IMR-90 (cell line): Measurements from ENCODE around the gene IFT74. TPM values are rescaled to one million over a fixed set of nuclear protein-coding genes. Genes with fewer than 3 reads are reported as not detected.

Experiments
- ATAC-seq: fragments of 200-7000 bp; cut with Tn5 transposase; 2 replicates; pipeline ENCODE4 v1.9.1; 2020; ENCODE audit warnings: low read depth, mild to moderate bottlenecking, moderate library complexity
- BruUV-seq: library from RNA; stranded (reverse); fragments of 400-500 nt; replicated peaks from 2 replicates; lab custom pipeline; 2021; lab: Mats Ljungman, UMichigan
- CTCF ChIA-PET: fragments of 300-600 bp; formaldehyde crosslinking; extraction: SDS; loops from one replicate; lab custom pipeline; 2021; ENCODE audit warnings: antibody characterized with exemption; lab: Yijun Ruan, JAX
- POLR2A ChIA-PET: fragments of 300-600 bp; sonication (Branson Sonifier 250); formaldehyde crosslinking; loops from one replicate; lab custom pipeline; 2022; ENCODE audit warnings: antibody characterized with exemption; ENCODE audit not compliant: unreplicated experiment; lab: Charles Lee
- DNase-seq: peaks from one replicate; pipeline ENCODE4 v3.0.0; 2013
- H2AFZ ChIP-seq: replicated peaks from 2 replicates; pipeline ENCODE3; 2013; ENCODE audit warnings: low read length, mild to moderate bottlenecking; ENCODE audit not compliant: poor library complexity
- H2AK5ac ChIP-seq: 2 replicates; pipeline ENCODE4 v1.6.1; 2013; ENCODE audit warnings: low read depth, low read length, inconsistent platforms
- H2AK9ac ChIP-seq: replicated peaks from 2 replicates; pipeline ENCODE3; 2013; ENCODE audit warnings: mild to moderate bottlenecking, low read depth, low read length, moderate library complexity; ENCODE audit not compliant: poor library complexity
- H2BK120ac ChIP-seq: 2 replicates; pipeline ENCODE4 v1.6.1; 2013; ENCODE audit warnings: low read depth, low read length, inconsistent platforms
- H2BK15ac ChIP-seq: 3 replicates; pipeline ENCODE4 v1.6.1; 2013; ENCODE audit warnings: low read depth, low read length, inconsistent platforms
- H2BK20ac ChIP-seq: 2 replicates; pipeline ENCODE4 v1.6.1; 2013; ENCODE audit warnings: low read depth, mild to moderate bottlenecking, inconsistent platforms, low read length, moderate library complexity
- H2BK5ac ChIP-seq: 2 replicates; pipeline ENCODE4 v1.6.1; 2013; ENCODE audit warnings: mild to moderate bottlenecking, low read depth, low read length, inconsistent platforms; ENCODE audit not compliant: poor library complexity, severe bottlenecking
- H3K14ac ChIP-seq: replicated peaks from 2 replicates; pipeline ENCODE4 v1.6.1; 2013; ENCODE audit warnings: low read depth, low read length, inconsistent platforms
- H3K18ac ChIP-seq: 2 replicates; pipeline ENCODE4 v1.6.1; 2013; ENCODE audit warnings: low read depth, low read length, control low read depth
- H3K23ac ChIP-seq: 2 replicates; pipeline ENCODE4 v1.6.1; 2013; ENCODE audit warnings: low read depth, low read length, inconsistent platforms
- H3K27ac ChIP-seq: 2 replicates; pipeline ENCODE4 v1.5.1; 2013; ENCODE audit warnings: mild to moderate bottlenecking, control low read depth, low read length; ENCODE audit not compliant: insufficient read depth
- H3K27me3 ChIP-seq: 2 replicates; pipeline ENCODE4 v1.6.1; 2013; ENCODE audit warnings: low read length; ENCODE audit not compliant: control insufficient read depth, insufficient read depth
- H3K36me3 ChIP-seq: 2 replicates; pipeline ENCODE4 v1.6.1; 2013; ENCODE audit warnings: low read length, mixed read lengths; ENCODE audit not compliant: control insufficient read depth, insufficient read depth
- H3K4ac ChIP-seq: 2 replicates; pipeline ENCODE4 v1.6.1; 2013; ENCODE audit warnings: low read depth, low read length, inconsistent platforms
- H3K4me1 ChIP-seq: 2 replicates; pipeline ENCODE4 v1.6.1; 2013; ENCODE audit warnings: low read length, mixed read lengths; ENCODE audit not compliant: control insufficient read depth, insufficient read depth
- H3K4me2 ChIP-seq: 2 replicates; pipeline ENCODE4 v1.6.1; 2013; ENCODE audit warnings: low read depth, mild to moderate bottlenecking, control low read depth, low read length, moderate library complexity
- H3K4me3 ChIP-seq: 2 replicates; pipeline ENCODE4 v1.5.1; 2013; ENCODE audit warnings: low read depth, mild to moderate bottlenecking, control low read depth, low read length, moderate library complexity; ENCODE audit not compliant: insufficient read depth
- H3K56ac ChIP-seq: 2 replicates; pipeline ENCODE4 v1.6.1; 2013; ENCODE audit warnings: low read length, inconsistent platforms; ENCODE audit not compliant: insufficient read depth; ENCODE audit errors: extremely low read depth
- H3K79me1 ChIP-seq, 2 experiments: 2 replicates each; pipeline ENCODE4 v1.6.1; 2013; ENCODE audit warnings: low read length in 2 of 2, inconsistent platforms in 1 of 2, low read depth in 1 of 2
- H3K9ac ChIP-seq: 2 replicates; pipeline ENCODE4 v1.6.1; 2013; ENCODE audit warnings: low read depth, low read length, control low read depth
- H3K9me1 ChIP-seq: 2 replicates; pipeline ENCODE4 v1.6.1; 2013; ENCODE audit warnings: low read length, inconsistent platforms; ENCODE audit not compliant: insufficient read depth
- H3K9me3 ChIP-seq: 2 replicates; pipeline ENCODE4 v1.6.1; 2013; ENCODE audit warnings: low read length; ENCODE audit not compliant: control insufficient read depth, insufficient read depth
- H4K20me1 ChIP-seq: 2 replicates; pipeline ENCODE4 v1.6.1; 2013; ENCODE audit warnings: low read length, inconsistent platforms; ENCODE audit not compliant: insufficient read depth
- H4K5ac ChIP-seq: 2 replicates; pipeline ENCODE4 v1.6.1; 2013; ENCODE audit warnings: mild to moderate bottlenecking, low read depth, low read length, control low read depth
- H4K8ac ChIP-seq, 2 experiments: 2 replicates each; pipeline ENCODE4 v1.6.1; 2013; ENCODE audit warnings: low read depth in 2 of 2, low read length in 2 of 2, control low read depth in 1 of 2, inconsistent platforms in 1 of 2
- H4K91ac ChIP-seq: 2 replicates; pipeline ENCODE4 v1.6.1; 2013; ENCODE audit warnings: low read depth, low read length, inconsistent platforms; ENCODE audit not compliant: insufficient read depth
- CEBPB ChIP-seq: IDR thresholded peaks from 2 replicates; pipeline ENCODE4 v1.6.1; 2012; ENCODE audit warnings: low read depth, low read length, improper control_type of control experiment
- CTCF ChIP-seq: conservative IDR thresholded peaks from 2 replicates; pipeline ENCODE4 v1.5.1; 2012; ENCODE audit warnings: mild to moderate bottlenecking, low read depth, low read length, improper control_type of control experiment
- ELK1 ChIP-seq: fragments of 150-350 bp; IDR thresholded peaks from 2 replicates; pipeline ENCODE4 v1.6.1; 2016; ENCODE audit warnings: low read depth, mild to moderate bottlenecking, low read length, moderate library complexity, borderline replicate concordance
- MXI1 ChIP-seq: IDR thresholded peaks from 2 replicates; pipeline ENCODE4 v1.6.1; 2012; ENCODE audit warnings: low read depth, mild to moderate bottlenecking, low read length, moderate library complexity, borderline replicate concordance
- NFE2L2 ChIP-seq: fragments of 150-350 bp; IDR thresholded peaks from 2 replicates; pipeline ENCODE4 v1.6.1; 2016; ENCODE audit warnings: low read depth, mild to moderate bottlenecking, low read length
- POLR2A ChIP-seq: IDR thresholded peaks from 2 replicates; pipeline ENCODE4 v1.6.1; 2012; ENCODE audit warnings: mild to moderate bottlenecking, low read depth, low read length
- RAD21 ChIP-seq: IDR thresholded peaks from 2 replicates; pipeline ENCODE4 v1.6.1; 2012; ENCODE audit warnings: low read length, improper control_type of control experiment
- SMC3 ChIP-seq: fragments of 150-350 bp; IDR thresholded peaks from 2 replicates; pipeline ENCODE4 v1.6.1; 2016; ENCODE audit warnings: low read depth, mild to moderate bottlenecking, antibody characterized with exemption, low read length, moderate library complexity
- USF2 ChIP-seq: fragments of 150-350 bp; IDR thresholded peaks from 2 replicates; pipeline ENCODE4 v1.6.1; 2017; ENCODE audit warnings: mild to moderate bottlenecking, antibody characterized with exemption, low read length, low read depth
- WGBS, 2 experiments: methylation state at CpG; one replicate each; pipeline versions ENCODE4 v1.1.5 to v1.1.7; 2013; ENCODE audit warnings: missing lambda C conversion rate in 2 of 2; ENCODE audit not compliant: insufficient read length in 1 of 2; ENCODE audit errors: extremely low coverage in 2 of 2; 5-methylcytosine and 5-hydroxymethylcytosine counted together
- dilution Hi-C: fragments of 300-500 bp; cut with HindIII; formaldehyde crosslinking; loops from one replicate; pipeline ENCODE4 v1.14.3; 2018; ENCODE audit warnings: low sequenced_read_pairs; ENCODE audit not compliant: unreplicated experiment
- in situ Hi-C: fragments of 300-500 bp; cut with MboI; formaldehyde crosslinking; loops from 3 replicates; pipeline ENCODE4 v1.14.3; 2019; ENCODE audit warnings: low sequenced_read_pairs, inconsistent platforms, mixed read lengths
- intact Hi-C: fragments of 100-400 bp; cut with micrococcal nuclease; formaldehyde crosslinking; loops from 2 replicates; pipeline ENCODE4 v1.10.0; 2022
- polyA plus RNA-seq, 3 experiments: library from polyadenylated mRNA; depleted of rRNA; stranded (reverse); fragments of >200 nt; gene quantifications; 2 replicates each; pipeline ENCODE4 v1.2.3, GENCODE V29; 2012; ENCODE audit warnings: low replicate concordance in 1 of 3
- total RNA-seq: library from RNA; depleted of rRNA; stranded (reverse); fragments of >200 nt; gene quantifications from 2 replicates; pipeline ENCODE4 v1.2.3, GENCODE V29; 2012

Gene IFT74
- total and polyA plus RNA-seq, 2 of the 4 experiments (the other 2 are of a cell fraction), result 4.6 to 12.2 TPM

- no TSS peak for BruUV-seq
- no peak overlapping the region for H2BK15ac ChIP-seq
- H3K4me3 ChIP-seq, result no peak overlapping the region
- 33% methylated on average over 1 of the region's 6 CpGs; no CpG with 5 or more reads in 1 of the 2 experiments for WGBS, 2 experiments
- 0 out of 4 replicates have a peak overlapping the region, but pooled peaks of 1 of the 2 experiments have one; percentile 14 for H4K8ac ChIP-seq
- H3K14ac ChIP-seq, result no peak overlapping the region
- no peak overlapping the region for H4K5ac ChIP-seq
- H3K79me1 ChIP-seq, result peaks cover 0 to 11% of the 10 kb centered on the region in 2 experiments; a peak in 3 of 4 replicates
- H4K20me1 ChIP-seq, result no peaks in the 10 kb centered on the region; the same call in 1 of the 2 replicates
- in situ Hi-C loops, result no loop called here
- peaks cover 2% of the 10 kb centered on the region; the same call in 1 of the 2 replicates for H3K4me1 ChIP-seq
- peak; percentile 24 for DNase-seq
- H3K18ac ChIP-seq, result no peak overlapping the region
- H3K9me3 ChIP-seq, result no peaks in the 10 kb centered on the region
- no peak overlapping the region for H3K4me2 ChIP-seq
- intact Hi-C loops, result loop anchor here (10.0 kb wide), 3 partner anchors 135 to 235 kb away; no protein-coding TSS in a partner anchor
- ATAC-seq, result no peak
- ChIA-PET POLR2A (no interaction called here), CTCF (no interaction called here)
- H2AK5ac ChIP-seq, result no peak overlapping the region
- no peaks in the 10 kb centered on the region for H3K9me1 ChIP-seq
- H2AK9ac ChIP-seq, result no peak overlapping the region
- H3K23ac ChIP-seq, result no peak overlapping the region
- TF ChIP-seq MXI1, result no peak
- no peak for TF ChIP-seq CTCF
- no peak for TF ChIP-seq CEBPB
- TF ChIP-seq ELK1, result no peak
- TF ChIP-seq USF2, result no peak
- TF ChIP-seq NFE2L2, result no peak
- no peak for TF ChIP-seq POLR2A
- no peak for TF ChIP-seq RAD21
- TF ChIP-seq SMC3, result no peak
- H3K27ac ChIP-seq, result no peak overlapping the region
- no peak overlapping the region for H2AFZ ChIP-seq
- no peaks in the 10 kb centered on the region for H3K27me3 ChIP-seq
- H3K36me3 ChIP-seq, result no peaks in the 10 kb centered on the region
- dilution Hi-C loops, result no loop called here
- no peak overlapping the region for H3K56ac ChIP-seq
- no peak overlapping the region for H3K9ac ChIP-seq
- no peak overlapping the region for H2BK20ac ChIP-seq
- H2BK120ac ChIP-seq, result no peak overlapping the region
- no peak overlapping the region for H3K4ac ChIP-seq
- no peak overlapping the region for H4K91ac ChIP-seq
- no peak overlapping the region for H2BK5ac ChIP-seq
These were observed 6.6 kb upstream of the IFT74 start for GRCh38 chr9:26949637-26950069.
